Erythroblast (primary cell): ENCODE data around the gene HDDC2.

Source experiments
- DNase-seq, 2 experiments: peaks; one replicate each; lab custom pipeline; 2025; lab: John Stamatoyannopoulos, UW
- GATA1 ChIP-seq: IDR thresholded peaks from 2 replicates; pipeline ENCODE4 v1.6.1; 2011; ENCODE audit warnings: low read depth, mild to moderate bottlenecking, control low read depth, low read length, moderate library complexity
- POLR2A ChIP-seq: IDR thresholded peaks from 2 replicates; pipeline ENCODE4 v1.6.1; 2011; ENCODE audit warnings: mild to moderate bottlenecking, low read length

HDDC2 gene

GRCh38 chr6:125271486-125272159 is 30.1 kb downstream of the HDDC2 start:
- peak in 1 of 2 experiments; percentile 5 for DNase-seq
- TF ChIP-seq POLR2A (no peak), GATA1 (no peak)

DNA sequence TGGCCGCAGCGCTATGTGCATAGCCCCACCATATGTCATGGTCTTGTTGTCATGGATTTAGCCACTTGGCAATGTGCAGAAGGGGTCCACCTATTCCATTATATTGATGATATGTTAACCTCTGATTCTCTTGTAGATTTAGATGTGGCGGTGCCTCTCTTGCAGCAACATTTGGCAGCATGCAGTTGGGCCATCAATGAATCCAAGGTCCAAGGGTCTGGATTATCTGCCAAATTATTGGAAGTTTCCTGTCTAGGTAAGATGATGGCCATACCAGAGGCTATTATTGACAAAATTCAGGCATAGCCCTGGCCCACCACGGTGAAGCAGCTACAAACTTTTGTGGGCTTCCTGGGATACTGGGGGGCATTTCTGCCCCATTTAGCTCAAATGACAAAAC is 31.4 kb downstream of the HDDC2 start:
- no peak for TF ChIP-seq POLR2A
- TF ChIP-seq GATA1, result no peak
- no peak for DNase-seq

DNA sequence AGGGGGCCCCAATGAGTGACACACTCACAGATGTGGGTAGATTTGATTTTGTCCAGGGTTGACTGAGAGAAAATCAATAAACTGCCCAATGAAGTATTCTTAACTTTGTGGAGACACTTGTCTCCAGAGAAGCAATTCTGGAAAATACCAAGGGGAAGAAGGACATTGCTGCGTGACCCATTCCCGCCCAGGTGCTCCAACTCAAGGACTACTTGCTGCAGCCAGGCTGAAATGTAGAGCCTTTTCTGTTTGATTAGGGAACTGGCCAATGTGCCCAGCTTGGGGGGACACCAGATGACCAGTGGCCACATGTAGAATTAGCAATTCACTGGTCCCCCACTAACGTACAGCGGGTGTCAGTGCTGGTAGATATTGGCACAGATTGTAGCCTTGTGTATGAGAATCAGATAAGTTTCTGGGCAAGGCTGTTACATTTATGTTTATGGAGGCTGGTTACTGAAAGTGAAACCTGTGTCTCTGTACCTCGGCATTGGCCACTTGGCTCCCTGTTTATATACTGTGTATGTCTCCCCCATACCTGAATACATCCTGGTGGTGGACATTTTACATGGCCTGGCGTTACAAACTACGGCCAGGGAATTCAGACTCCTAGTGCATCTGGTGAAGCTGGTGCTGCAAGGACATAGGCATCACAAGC is 32.3 kb downstream of the HDDC2 start:
- TF ChIP-seq POLR2A, result no peak
- TF ChIP-seq GATA1, result no peak
- no peak for DNase-seq

DNA sequence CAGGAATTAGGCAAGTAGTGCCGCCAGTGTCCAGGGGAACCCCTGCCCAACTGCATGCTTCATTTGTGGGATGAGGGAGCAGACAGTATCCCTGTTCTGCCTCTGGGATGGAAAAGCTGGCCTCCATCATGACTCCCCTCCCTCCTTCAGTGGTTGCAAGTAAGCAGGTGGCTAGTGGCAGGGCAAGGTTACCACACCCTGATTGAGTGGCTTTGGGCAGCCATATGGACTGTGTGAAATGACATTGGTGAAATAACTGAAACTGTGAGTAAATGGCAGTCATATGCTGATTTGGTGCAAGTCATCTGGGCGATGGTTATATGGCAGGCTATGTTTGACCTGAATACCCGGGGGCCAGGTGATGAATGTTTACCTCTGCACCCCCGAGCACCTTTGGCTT is 33.0 kb downstream of the HDDC2 start:
- TF ChIP-seq POLR2A (no peak), GATA1 (no peak)
- DNase-seq, result no peak

- no peak for TF ChIP-seq GATA1
- TF ChIP-seq POLR2A, result no peak
- DNase-seq, result no peak
Observed at GRCh38 chr6:125267806-125268523, 33.8 kb downstream of the HDDC2 start.

- TF ChIP-seq GATA1 (no peak), POLR2A (no peak)
- DNase-seq, result no peak
Observed at GRCh38 chr6:125264476-125264875, 37.3 kb downstream of the HDDC2 start.

- DNase-seq, result no peak
- TF ChIP-seq POLR2A, result no peak
- TF ChIP-seq GATA1, result no peak
Observed at GRCh38 chr6:125262016-125263013, 39.5 kb downstream of the HDDC2 start.

GRCh38 chr6:125259354-125259736 is 42.4 kb downstream of the HDDC2 start:
- no peak for DNase-seq
- TF ChIP-seq POLR2A (no peak), GATA1 (no peak)

DNA sequence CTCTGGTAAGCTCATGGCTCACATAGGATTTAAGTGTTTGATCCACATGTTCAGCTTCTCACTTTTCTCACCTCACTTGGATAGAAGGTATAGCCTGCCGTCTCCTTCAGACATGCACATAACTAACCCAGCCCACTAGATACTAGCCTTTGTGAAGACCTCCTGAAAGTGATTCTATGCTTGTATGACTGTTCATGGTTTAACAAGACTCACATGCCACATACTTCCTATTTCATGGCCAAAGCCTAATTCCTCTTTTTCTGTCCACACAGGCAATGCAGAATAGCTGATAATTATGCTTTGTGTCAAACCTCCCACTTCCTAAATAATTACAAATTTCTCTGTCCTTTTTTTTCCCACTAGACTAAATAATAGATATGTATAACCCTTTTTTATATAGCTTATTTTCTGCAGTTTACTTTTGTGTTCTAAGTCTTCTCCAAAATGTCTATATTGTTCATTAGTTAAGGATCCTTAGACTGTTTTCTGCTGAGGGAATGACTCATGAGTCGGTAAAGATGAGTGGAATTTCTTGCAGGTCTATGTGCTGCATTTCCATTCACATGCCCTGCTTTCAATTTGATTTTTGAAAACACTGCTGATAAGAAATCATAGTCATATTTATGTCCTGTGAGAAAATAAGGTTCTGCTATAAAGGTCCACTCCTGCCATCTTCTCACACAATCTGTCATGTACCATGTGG is 43.0 kb downstream of the HDDC2 start:
- no peak for TF ChIP-seq POLR2A
- no peak for TF ChIP-seq GATA1
- DNase-seq, result no peak

DNA sequence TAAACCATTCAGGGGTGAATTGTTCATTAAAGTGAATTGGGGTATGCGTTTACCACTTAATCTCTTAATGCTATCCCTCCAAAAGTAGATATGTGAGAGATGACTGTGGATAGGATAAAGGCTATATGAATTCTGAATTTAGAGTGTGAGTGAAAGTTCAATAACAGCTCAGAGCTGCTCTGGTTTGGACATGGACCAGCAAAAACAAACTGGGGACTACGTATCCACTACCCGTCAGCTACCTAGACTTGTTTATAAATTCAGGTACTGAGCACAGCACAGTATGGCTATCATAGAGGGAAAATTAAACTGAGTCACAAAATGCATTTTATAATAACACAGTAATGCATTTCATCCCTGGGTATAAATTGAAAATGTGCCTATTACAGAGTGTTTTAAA is 44.4 kb downstream of the HDDC2 start:
- no peak for DNase-seq
- TF ChIP-seq POLR2A, result no peak
- TF ChIP-seq GATA1, result no peak

DNA sequence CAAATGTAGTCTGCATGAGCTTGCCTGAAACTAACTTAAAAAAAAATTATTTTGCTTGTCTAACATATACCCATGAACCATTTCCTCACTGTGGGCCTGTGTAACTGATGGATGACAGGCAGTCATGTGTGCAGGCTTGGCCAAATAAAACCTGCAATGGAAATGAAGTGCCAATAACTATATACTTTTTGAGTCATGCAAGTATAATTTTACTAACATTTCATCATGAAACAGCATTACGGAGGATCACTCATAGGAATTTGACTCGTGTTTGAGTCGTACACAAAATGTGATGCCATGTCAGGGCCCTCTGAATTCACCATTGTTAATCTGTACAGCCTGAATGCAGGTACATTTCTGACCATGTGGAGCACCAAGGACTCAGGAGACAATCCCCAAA is 46.6 kb downstream of the HDDC2 start:
- DNase-seq, result no peak
- TF ChIP-seq POLR2A (no peak), GATA1 (no peak)

DNA sequence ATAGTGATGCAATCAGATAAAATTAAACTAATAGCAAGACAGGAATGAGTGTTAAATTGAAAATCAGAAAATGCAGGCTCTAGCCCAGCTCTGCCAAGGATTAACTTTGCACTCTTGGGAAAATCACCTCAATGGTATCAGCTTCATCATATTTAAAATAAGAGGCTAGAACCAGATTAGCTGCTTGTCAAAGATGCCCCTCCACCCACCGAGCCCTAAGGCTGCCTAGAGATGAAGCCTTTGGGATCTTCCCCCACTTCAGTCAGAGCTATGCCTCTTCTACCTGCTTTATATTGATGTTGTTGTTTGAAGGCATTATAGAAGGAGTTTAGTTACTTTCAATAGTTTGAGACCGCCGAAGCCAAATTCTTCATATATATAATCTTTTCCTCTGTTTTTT is 47.4 kb downstream of the HDDC2 start:
- TF ChIP-seq POLR2A, result no peak
- no peak for TF ChIP-seq GATA1
- DNase-seq, result no peak
